ENCODE data around the gene TNRC6C. TPM values are rescaled to one million over a fixed set of nuclear protein-coding genes. Genes with fewer than 3 reads are reported as not detected.
A peak's percentile ranks its signal among the peaks of the same experiment; 100 is the strongest.

TNRC6C gene
- total and polyA plus RNA-seq, 4 donors: 2.2 to 25.9 (median 13.8) TPM

DNA sequence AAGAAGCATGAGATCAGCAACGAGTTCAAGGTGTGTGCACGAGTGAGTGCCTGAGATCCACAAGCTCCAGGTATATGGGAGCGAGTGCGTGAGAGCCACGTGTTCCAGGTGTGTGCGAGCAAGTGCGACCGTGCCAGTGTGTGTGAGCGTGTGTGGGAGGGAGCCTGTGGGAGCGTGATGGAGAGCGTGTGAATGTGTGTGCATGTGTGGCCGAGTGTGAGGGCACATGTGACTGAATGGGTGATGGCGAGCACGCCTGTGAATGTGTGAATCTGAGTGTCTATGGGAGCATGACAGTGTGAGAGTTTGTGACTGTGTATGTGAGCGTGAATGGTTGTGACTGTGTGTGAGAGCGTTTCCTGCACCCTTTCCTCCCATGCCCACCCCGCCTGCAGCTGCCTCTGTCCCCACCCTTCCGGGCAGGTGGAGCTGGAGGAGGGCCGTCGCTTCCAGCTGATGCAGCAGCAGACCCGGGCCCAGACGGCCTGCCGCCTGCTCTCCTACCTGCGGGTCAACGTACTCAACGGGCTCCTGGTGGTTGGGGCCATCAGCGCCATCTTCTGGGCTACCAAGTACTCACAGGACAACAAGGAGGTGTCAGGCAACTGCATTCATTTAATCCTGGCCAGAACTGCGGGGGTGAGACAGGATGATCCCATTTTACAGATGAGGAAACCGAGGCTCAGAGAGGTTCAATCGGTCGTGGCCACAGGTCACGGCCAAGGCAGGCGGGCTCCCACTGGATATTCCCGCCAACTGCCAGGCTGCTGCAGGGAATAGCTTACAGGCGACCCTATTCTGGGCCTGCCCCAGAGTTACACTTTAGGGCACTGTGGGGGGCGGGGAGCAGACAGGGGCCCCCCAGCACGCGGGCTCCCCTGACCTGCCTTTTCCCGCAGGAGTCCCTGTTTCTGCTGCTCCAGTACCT lies 175.7 kb downstream of the TNRC6C start:
- 53 to 56% methylated on average over 39 of the region's 39 CpGs for WGBS, 2 donors
- no peak overlapping the region for H3K4me3 ChIP-seq
- TF ChIP-seq, protein P1, sequence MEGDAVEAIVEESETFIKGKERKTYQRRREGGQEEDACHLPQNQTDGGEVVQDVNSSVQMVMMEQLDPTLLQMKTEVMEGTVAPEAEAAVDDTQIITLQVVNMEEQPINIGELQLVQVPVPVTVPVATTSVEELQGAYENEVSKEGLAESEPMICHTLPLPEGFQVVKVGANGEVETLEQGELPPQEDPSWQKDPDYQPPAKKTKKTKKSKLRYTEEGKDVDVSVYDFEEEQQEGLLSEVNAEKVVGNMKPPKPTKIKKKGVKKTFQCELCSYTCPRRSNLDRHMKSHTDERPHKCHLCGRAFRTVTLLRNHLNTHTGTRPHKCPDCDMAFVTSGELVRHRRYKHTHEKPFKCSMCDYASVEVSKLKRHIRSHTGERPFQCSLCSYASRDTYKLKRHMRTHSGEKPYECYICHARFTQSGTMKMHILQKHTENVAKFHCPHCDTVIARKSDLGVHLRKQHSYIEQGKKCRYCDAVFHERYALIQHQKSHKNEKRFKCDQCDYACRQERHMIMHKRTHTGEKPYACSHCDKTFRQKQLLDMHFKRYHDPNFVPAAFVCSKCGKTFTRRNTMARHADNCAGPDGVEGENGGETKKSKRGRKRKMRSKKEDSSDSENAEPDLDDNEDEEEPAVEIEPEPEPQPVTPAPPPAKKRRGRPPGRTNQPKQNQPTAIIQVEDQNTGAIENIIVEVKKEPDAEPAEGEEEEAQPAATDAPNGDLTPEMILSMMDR (IDR thresholded peaks at IDR 0.05; ENCODE audit: control extremely low read depth, extremely low read depth): peak; percentile 52
- H3K9ac ChIP-seq (ENCODE audit: insufficient read depth in 1 of 2, low read length in 2 of 2): no peak overlapping the region
- peak overlapping the region in 1 of 2 donors; percentile 9 for H3K27ac ChIP-seq (ENCODE audit: low read depth in 1 of 2, low read length in 1 of 2)
- no peak for ATAC-seq (ENCODE audit: insufficient read depth, low FRiP score)
- H3K4me1 ChIP-seq (ENCODE audit: control insufficient read depth in 5 of 5, insufficient read depth in 5 of 5, low read length in 5 of 5): peaks cover 0 to 22% (median 10%) of the 10 kb centered on the region in 5 donors
- peaks cover 0 to 2% (median 0%) of the 10 kb centered on the region in 4 donors for H3K36me3 ChIP-seq (ENCODE audit: control insufficient read depth in 4 of 4, insufficient read depth in 4 of 4, low read length in 4 of 4)
- DNase-seq: no peak
- no peaks in the 10 kb centered on the region for H3K9me3 ChIP-seq (ENCODE audit: control insufficient read depth in 4 of 4, insufficient read depth in 3 of 4, low read length in 3 of 4)
- H3K27me3 ChIP-seq (ENCODE audit: control insufficient read depth in 3 of 3, insufficient read depth in 3 of 3, low read length in 2 of 3): peaks cover 0 to 3% (median 0%) of the 10 kb centered on the region in 3 donors

DNA sequence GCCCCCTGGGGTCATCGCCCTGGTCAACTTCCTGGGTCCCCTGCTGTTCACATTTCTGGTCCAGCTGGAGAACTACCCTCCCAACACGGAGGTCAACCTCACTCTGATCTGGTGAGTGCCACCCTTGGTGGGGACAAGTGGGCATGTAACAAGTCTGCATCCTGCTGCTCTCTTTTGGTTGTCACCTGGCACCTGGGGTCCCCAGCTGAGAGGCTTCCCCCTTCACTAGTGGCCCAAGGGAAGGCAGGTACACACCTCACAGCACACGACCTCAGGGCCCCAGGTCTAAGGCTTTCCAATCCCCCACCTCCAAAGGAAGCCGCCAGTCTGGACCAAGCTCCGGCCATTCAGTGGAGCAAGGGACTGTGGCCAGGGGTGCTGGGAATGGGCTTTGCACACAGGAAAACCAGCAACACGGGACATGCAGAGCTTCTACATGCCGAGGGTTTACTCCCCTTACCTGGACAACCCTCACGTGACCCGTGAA lies 176.4 kb downstream of the TNRC6C start:
- Histone ChIP-seq H3K27me3 (ENCODE audit: control insufficient read depth in 3 of 3, insufficient read depth in 3 of 3, low read length in 2 of 3) (peaks cover 0 to 3% (median 0%) of the 10 kb centered on the region in 3 donors), H3K9ac (ENCODE audit: insufficient read depth in 1 of 2, low read length in 2 of 2) (no peak overlapping the region), H3K4me1 (ENCODE audit: control insufficient read depth in 5 of 5, insufficient read depth in 5 of 5, low read length in 5 of 5) (peaks cover 0 to 17% (median 9%) of the 10 kb centered on the region in 5 donors), H3K36me3 (ENCODE audit: control insufficient read depth in 4 of 4, insufficient read depth in 4 of 4, low read length in 4 of 4) (peaks cover 0 to 2% (median 0%) of the 10 kb centered on the region in 4 donors), H3K9me3 (ENCODE audit: control insufficient read depth in 4 of 4, insufficient read depth in 3 of 4, low read length in 3 of 4) (no peaks in the 10 kb centered on the region), H3K27ac (ENCODE audit: low read depth in 1 of 2, low read length in 1 of 2) (no peak overlapping the region), H3K4me3 (no peak overlapping the region)
- 82 to 86% methylated on average over 9 of the region's 9 CpGs for WGBS, 2 donors
- DNase-seq (no peak), ATAC-seq (ENCODE audit: insufficient read depth, low FRiP score) (no peak)
- TF ChIP-seq, protein P1 (IDR thresholded peaks at IDR 0.05; ENCODE audit: control extremely low read depth, extremely low read depth): no peak

DNA sequence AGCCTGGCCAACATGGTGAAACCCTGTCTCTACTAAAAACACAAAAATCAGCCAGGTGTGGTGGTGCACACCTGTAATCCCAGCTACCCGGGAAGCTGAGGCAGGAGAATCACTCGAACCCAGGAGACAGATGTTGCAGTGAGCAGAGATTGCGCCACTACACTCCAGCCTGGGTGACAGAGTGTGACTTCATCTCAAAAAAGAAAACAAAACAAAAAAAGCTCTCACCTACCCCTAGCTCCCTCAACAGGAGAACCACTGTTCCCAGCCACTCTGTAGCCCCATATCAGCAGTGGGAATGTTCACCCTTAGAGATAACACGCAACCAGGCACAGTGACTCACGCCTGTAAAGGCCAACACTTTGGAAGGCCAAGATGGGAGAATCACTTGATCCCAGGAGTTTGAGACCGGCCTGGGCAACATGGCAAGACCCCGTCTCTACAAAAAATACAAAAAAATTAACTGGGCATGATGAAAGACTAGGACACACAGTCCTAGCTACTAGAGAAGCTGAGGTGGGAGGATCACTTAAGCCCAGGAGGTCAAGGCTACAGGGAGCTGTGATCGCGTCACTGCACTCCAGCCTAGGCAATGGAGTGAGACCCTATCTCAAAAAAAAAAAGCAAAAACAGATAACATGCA lies 177.5 kb downstream of the TNRC6C start:
- Histone ChIP-seq H3K9me3 (ENCODE audit: control insufficient read depth in 4 of 4, insufficient read depth in 3 of 4, low read length in 3 of 4) (no peaks in the 10 kb centered on the region), H3K27ac (ENCODE audit: low read depth in 1 of 2, low read length in 1 of 2) (no peak overlapping the region), H3K4me3 (no peak overlapping the region), H3K27me3 (ENCODE audit: control insufficient read depth in 3 of 3, insufficient read depth in 3 of 3, low read length in 2 of 3) (peaks cover 0 to 1% (median 0%) of the 10 kb centered on the region in 3 donors), H3K36me3 (ENCODE audit: control insufficient read depth in 4 of 4, insufficient read depth in 4 of 4, low read length in 4 of 4) (peaks cover 0 to 2% (median 0%) of the 10 kb centered on the region in 4 donors), H3K4me1 (ENCODE audit: control insufficient read depth in 5 of 5, insufficient read depth in 5 of 5, low read length in 5 of 5) (peaks cover 0 to 17% (median 5%) of the 10 kb centered on the region in 5 donors), H3K9ac (ENCODE audit: insufficient read depth in 1 of 2, low read length in 2 of 2) (no peak overlapping the region)
- TF ChIP-seq, protein P1 (IDR thresholded peaks at IDR 0.05; ENCODE audit: control extremely low read depth, extremely low read depth): no peak
- ATAC-seq (ENCODE audit: insufficient read depth, low FRiP score): no peak
- DNase-seq: no peak
- WGBS, 2 donors: 82 to 94% methylated on average over 9 of the region's 9 CpGs

All from lung (tissue), 12 donors.